Astrocyte (in vitro differentiated cells and primary cell): ENCODE results near the gene MT1M. TPM values are rescaled to one million over a fixed set of nuclear protein-coding genes. Genes with fewer than 3 reads are reported as not detected.

Experiments
- DNase-seq: peaks from one replicate; pipeline ENCODE4 v3.0.0-alpha.2; 2010; ENCODE audit warnings: low read depth
- FAIRE-seq: peaks from 2 replicates; lab custom pipeline; 2011; peaks lifted over from hg19 to GRCh38; lab: Jason Lieb, UNC
- H2AFZ ChIP-seq: 2 replicates; pipeline ENCODE4 v1.6.0; 2012; ENCODE audit warnings: low read depth, low read length, inconsistent platforms
- H3K27ac ChIP-seq: 2 replicates; pipeline ENCODE4 v1.5.1; 2011; ENCODE audit warnings: low read depth, low read length, inconsistent platforms
- H3K27me3 ChIP-seq: 2 replicates; pipeline ENCODE4 v1.6.0; 2011; ENCODE audit warnings: low read length, inconsistent platforms; ENCODE audit not compliant: insufficient read depth
- H3K36me3 ChIP-seq: 2 replicates; pipeline ENCODE4 v1.5.1; 2011; ENCODE audit warnings: low read length, inconsistent platforms; ENCODE audit not compliant: insufficient read depth
- H3K4me1 ChIP-seq: 2 replicates; pipeline ENCODE4 v1.5.1; 2011; ENCODE audit warnings: low read length, inconsistent platforms; ENCODE audit not compliant: insufficient read depth
- H3K4me2 ChIP-seq: 2 replicates; pipeline ENCODE4 v1.6.0; 2012; ENCODE audit warnings: low read length, inconsistent platforms
- H3K4me3 ChIP-seq: 2 replicates; pipeline ENCODE4 v1.5.1; 2011; ENCODE audit warnings: low read depth, mild to moderate bottlenecking, low read length, inconsistent platforms; ENCODE audit not compliant: insufficient read depth
- H3K79me2 ChIP-seq: 2 replicates; pipeline ENCODE4 v1.6.0; 2012; ENCODE audit warnings: mild to moderate bottlenecking, low read length, inconsistent platforms; ENCODE audit not compliant: insufficient read depth
- H3K9ac ChIP-seq: 2 replicates; pipeline ENCODE4 v1.6.0; 2012; ENCODE audit warnings: mild to moderate bottlenecking, low read length, inconsistent platforms
- H3K9me3 ChIP-seq: 2 replicates; pipeline ENCODE4 v1.5.1; 2012; ENCODE audit warnings: low read depth, mild to moderate bottlenecking, low read length, inconsistent platforms; ENCODE audit not compliant: insufficient read depth
- H4K20me1 ChIP-seq: 2 replicates; pipeline ENCODE4 v1.6.0; 2012; ENCODE audit warnings: low read length, inconsistent platforms; ENCODE audit not compliant: insufficient read depth
- H3K27ac Mint-ChIP-seq: one replicate; pipeline ENCODE4 v1.8.0; 2021; ENCODE audit warnings: mild to moderate bottlenecking, mixed read lengths; ENCODE audit not compliant: unreplicated experiment
- H3K27me3 Mint-ChIP-seq: one replicate; pipeline ENCODE4 v1.8.0; 2021; ENCODE audit warnings: low read depth, mixed read lengths; ENCODE audit not compliant: unreplicated experiment
- H3K36me3 Mint-ChIP-seq: one replicate; pipeline ENCODE4 v1.8.0; 2021; ENCODE audit warnings: low read depth, mixed read lengths; ENCODE audit not compliant: unreplicated experiment
- H3K4me1 Mint-ChIP-seq: one replicate; pipeline ENCODE4 v1.8.0; 2021; ENCODE audit warnings: low read depth, mixed read lengths; ENCODE audit not compliant: unreplicated experiment
- H3K4me3 Mint-ChIP-seq: one replicate; pipeline ENCODE4 v1.8.0; 2021; ENCODE audit warnings: mild to moderate bottlenecking, moderate library complexity, mixed read lengths; ENCODE audit not compliant: unreplicated experiment
- H3K9me3 Mint-ChIP-seq: one replicate; pipeline ENCODE4 v1.8.0; 2021; ENCODE audit warnings: mild to moderate bottlenecking, mixed read lengths; ENCODE audit not compliant: unreplicated experiment
- EZH2 ChIP-seq: IDR thresholded peaks from 2 replicates; pipeline ENCODE4 v1.6.1; 2012; ENCODE audit warnings: mild to moderate bottlenecking, low read length, inconsistent platforms; ENCODE audit not compliant: insufficient read depth
- total RNA-seq: library from RNA; stranded (reverse); gene quantifications from 2 replicates; pipeline ENCODE4 v1.2.1, GENCODE V29; 2021
- TF ChIP-seq, protein P1 (sequence below): IDR thresholded peaks from 2 replicates; pipeline ENCODE4 v1.5.1; 2011; ENCODE audit warnings: low read depth, mild to moderate bottlenecking, inconsistent platforms, low read length, moderate library complexity; ENCODE audit not compliant: insufficient read depth

Gene MT1M
- total RNA-seq, 1 donor from 2014 or later, result not detected

DNA sequence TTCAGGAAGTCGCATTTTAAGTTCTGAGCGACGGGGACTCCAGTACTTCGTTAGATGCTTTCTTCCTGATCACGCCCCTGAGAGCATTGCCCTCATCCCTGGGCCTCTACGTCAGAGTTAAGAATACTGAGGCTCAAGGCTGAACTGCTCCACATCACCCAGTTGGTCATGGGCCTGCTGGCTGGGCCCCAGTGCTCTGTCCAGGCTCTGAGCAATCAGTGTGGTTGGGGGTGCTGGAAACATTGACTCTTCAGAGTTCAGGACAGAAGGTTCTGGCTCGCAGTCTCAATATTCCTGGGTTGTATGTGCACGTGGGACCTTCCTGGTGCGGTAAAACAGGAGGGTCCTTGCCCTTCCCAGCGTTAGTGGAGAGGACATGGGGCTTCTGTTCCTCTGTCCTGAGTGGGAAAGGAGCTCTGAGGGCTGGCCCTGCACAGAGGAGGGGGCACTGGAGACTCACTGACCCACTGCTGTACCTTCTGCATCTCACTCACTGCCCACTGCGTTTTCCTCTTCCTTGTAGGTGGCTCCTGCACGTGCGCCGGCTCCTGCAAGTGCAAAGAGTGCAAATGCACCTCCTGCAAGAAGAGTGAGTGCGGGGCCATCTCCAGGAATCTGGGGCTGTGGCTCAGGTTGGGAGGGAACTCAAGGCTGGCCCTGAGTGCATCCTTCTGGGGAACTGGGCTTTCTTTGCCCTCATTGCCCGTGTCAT is 6.4 kb upstream of the MT1M start:
- Histone ChIP-seq H3K79me2 (peaks cover 20% of the 10 kb centered on the region), H2AFZ (peak overlapping the region; percentile 65), H3K4me2 (peak overlapping the region; percentile 97), H3K9ac (peak overlapping the region; percentile 85), H3K27me3 (peaks cover 3% of the 10 kb centered on the region), H3K4me1 (peaks cover 25% of the 10 kb centered on the region), H3K27ac (peak overlapping the region; percentile 80), H3K4me3 (peak overlapping the region; percentile 76), H4K20me1 (peaks cover 11% of the 10 kb centered on the region), H3K36me3 (no peaks in the 10 kb centered on the region), H3K9me3 (no peaks in the 10 kb centered on the region)
- peak overlapping the region; percentile 66 for H3K27ac Mint-ChIP-seq
- peaks cover 5% of the 10 kb centered on the region for H3K4me1 Mint-ChIP-seq
- peaks cover 6% of the 10 kb centered on the region for H3K36me3 Mint-ChIP-seq
- H3K4me3 Mint-ChIP-seq, result peak overlapping the region; percentile 76
- no peak for FAIRE-seq
- TF ChIP-seq, protein P1, sequence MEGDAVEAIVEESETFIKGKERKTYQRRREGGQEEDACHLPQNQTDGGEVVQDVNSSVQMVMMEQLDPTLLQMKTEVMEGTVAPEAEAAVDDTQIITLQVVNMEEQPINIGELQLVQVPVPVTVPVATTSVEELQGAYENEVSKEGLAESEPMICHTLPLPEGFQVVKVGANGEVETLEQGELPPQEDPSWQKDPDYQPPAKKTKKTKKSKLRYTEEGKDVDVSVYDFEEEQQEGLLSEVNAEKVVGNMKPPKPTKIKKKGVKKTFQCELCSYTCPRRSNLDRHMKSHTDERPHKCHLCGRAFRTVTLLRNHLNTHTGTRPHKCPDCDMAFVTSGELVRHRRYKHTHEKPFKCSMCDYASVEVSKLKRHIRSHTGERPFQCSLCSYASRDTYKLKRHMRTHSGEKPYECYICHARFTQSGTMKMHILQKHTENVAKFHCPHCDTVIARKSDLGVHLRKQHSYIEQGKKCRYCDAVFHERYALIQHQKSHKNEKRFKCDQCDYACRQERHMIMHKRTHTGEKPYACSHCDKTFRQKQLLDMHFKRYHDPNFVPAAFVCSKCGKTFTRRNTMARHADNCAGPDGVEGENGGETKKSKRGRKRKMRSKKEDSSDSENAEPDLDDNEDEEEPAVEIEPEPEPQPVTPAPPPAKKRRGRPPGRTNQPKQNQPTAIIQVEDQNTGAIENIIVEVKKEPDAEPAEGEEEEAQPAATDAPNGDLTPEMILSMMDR, result no peak
- no peak for TF ChIP-seq EZH2
- H3K9me3 Mint-ChIP-seq, result no peaks in the 10 kb centered on the region
- DNase-seq, result peak; percentile 87
- H3K27me3 Mint-ChIP-seq, result peaks cover 59% of the 10 kb centered on the region

- Histone ChIP-seq H3K79me2 (peaks cover 20% of the 10 kb centered on the region), H3K4me2 (peak overlapping the region; percentile 97), H3K9me3 (no peaks in the 10 kb centered on the region), H3K9ac (peak overlapping the region; percentile 85), H3K27ac (peak overlapping the region; percentile 40), H4K20me1 (peaks cover 11% of the 10 kb centered on the region), H3K4me3 (peak overlapping the region; percentile 76), H3K4me1 (peaks cover 25% of the 10 kb centered on the region), H3K27me3 (peaks cover 9% of the 10 kb centered on the region), H3K36me3 (no peaks in the 10 kb centered on the region), H2AFZ (no peak overlapping the region)
- DNase-seq, result no peak
- no peaks in the 10 kb centered on the region for H3K9me3 Mint-ChIP-seq
- peaks cover 6% of the 10 kb centered on the region for H3K36me3 Mint-ChIP-seq
- TF ChIP-seq, protein P1, result no peak
- no peak for TF ChIP-seq EZH2
- peak overlapping the region; percentile 66 for H3K4me3 Mint-ChIP-seq
- peak overlapping the region; percentile 66 for H3K27ac Mint-ChIP-seq
- no peak for FAIRE-seq
- H3K4me1 Mint-ChIP-seq, result peaks cover 5% of the 10 kb centered on the region
- H3K27me3 Mint-ChIP-seq, result peaks cover 59% of the 10 kb centered on the region
Measured at GRCh38 chr16:56626685-56627084, 5.8 kb upstream of the MT1M start.
